HG02973 (cell line): ENCODE data around the gene ATP2B2.

Experiments used
- ATAC-seq: cut with Tn5 transposase; IDR thresholded peaks from one replicate; pipeline ENCODE4 v1.9.1; 2021; ENCODE audit warnings: moderate library complexity; ENCODE audit not compliant: unreplicated experiment

ATP2B2 gene

DNA sequence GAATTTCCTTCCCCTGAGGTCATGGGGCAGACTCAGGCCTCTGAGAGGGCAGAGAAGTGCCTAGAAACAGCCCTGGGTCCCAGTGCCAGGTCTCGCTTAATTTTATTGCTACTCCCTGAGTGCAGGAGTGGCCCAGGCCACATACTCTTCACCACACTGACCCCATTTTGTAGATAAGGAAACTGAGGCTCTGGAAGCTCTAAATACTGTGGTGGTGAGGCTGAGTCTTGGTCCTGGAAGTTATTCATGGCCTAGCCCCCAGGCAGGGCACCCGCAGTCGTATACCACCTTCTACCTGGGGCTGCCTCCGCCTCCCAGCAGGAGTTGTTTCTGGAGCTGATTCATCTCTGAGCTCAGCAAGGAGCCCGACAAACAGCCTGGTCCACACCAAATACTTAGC lies 9.8 kb downstream of the ATP2B2 start:
- ATAC-seq, result no peak

DNA sequence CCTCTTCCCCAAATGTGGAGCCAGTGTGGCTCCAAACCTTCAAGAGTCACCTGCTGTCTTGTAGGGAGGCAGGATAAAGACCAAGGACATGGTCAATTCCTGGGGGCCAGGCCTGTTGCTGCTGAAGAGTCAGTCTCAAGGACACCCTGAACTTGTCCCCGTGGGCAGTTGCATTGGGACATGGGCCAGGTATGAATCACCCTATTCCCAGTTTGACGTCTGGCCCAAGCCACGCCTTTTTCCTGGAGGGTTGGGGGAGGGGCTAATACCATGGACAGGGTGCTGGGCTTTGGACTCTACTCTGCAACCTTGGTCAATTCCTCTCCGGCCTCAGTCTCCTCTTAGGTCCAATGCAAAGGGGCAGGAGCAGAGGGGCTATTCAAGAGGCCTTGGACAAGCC lies 10.4 kb downstream of the ATP2B2 start:
- ATAC-seq, result no peak

DNA sequence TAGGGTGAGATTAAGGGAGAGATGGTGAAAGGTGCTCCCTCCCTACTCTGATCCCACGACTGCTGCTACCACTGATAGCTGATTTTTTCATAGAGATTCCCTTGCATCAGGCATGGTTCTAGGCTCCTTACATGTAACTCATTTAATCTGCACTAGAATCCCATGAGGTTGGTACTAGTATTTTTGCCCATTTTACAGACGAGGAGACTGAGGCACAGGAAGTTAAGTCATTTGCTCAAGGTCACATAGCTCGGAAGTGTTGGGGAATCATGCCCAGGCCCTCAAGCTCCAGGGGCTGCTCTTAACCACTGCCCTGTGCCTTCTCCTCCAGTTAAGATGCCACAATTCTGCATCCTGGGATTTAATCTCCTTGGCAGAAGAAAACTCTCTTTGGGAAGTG lies 11.2 kb downstream of the ATP2B2 start:
- no peak for ATAC-seq

DNA sequence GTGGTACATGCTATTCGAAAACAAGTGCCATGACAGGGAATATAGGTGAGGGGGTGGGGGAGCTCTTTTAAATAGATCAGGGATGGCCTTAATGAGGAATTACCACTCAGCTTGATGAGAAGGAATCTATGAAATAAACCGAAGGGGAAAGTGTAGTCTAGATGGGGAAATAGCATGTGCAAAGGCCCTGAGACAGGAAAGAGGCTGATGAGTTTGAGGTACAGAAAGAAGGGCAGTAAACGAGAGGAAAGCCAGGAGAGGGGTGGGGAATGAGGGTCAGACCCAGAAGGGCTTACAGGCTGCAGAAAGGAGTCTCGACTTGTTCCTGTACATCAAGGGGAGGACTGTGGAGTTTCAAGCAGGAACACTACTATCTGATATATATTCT lies 12.2 kb downstream of the ATP2B2 start:
- no peak for ATAC-seq

DNA sequence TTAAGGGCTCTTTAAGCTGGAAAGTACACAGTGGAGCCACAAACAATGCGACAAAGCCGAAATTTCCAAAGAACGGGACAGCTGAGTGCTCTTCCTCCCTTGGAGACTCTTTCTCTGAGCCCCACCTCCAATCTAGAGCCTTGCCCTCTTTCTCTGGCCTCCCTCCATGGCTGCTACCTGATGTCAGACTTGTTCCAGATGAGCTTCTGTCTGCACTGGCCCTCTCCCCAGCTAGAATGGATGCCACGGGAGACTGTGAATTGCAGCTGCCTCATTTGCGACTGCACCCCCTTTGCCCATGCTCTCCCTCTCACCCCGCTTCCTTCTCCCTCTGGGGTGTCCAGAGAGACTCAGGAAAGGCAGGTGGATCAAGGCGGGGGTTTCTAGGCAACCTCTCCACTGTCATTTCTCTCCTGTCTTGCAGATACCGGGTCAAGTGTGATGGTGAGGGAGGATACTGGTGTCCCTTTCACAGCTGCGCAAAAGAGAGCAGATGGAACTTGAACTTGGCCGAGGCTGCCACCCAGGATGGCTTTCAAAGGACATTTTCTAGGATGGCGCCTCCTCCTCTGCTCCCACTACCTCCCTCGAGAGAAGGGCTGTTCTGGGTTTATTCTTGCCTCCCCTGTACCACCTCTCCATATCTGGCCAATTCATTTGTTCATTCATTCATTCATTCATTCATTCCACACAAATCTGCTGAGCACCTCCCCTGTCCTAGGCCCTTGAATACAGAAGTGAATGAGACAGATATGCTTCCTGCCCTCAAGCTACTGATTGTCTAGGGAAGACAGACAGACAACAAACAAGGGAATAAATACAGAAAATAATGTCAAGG lies 12.8 kb downstream of the ATP2B2 start:
- ATAC-seq, result no peak

DNA sequence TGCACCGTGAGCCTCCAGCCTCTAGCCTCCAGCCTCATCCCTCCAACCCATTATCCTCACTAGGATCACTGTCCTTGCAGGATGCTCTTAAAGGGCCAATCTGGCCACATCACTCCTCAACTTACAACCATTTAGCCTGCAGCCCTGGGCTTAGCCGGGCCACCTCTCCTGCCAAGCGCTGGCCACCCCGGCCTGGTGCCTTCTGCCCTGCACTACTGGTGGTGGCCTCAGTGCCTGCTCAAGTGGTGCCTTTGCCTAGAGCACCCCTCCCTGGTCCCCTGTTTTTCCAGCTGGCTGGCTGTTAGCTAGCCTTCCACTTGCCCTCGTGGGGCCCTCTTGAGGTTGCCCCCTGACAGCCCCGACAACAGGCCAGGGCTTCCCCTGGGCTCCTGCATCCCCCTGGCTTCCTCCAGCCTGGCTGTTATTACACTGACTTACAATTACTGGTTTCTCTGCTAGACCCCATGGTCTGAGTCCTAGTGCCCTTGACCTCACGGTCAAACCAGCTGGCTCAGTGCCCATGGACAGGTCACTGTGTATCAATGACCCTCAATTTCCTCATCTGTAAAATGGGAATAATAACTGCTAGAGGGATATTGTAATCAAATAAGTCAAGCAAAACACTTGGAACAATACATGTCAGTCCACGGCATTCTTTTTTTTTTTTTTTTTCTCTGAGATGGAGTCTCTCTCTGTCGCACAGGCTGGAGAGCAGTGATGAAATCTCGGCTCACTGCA lies 15.5 kb downstream of the ATP2B2 start:
- no peak for ATAC-seq

DNA sequence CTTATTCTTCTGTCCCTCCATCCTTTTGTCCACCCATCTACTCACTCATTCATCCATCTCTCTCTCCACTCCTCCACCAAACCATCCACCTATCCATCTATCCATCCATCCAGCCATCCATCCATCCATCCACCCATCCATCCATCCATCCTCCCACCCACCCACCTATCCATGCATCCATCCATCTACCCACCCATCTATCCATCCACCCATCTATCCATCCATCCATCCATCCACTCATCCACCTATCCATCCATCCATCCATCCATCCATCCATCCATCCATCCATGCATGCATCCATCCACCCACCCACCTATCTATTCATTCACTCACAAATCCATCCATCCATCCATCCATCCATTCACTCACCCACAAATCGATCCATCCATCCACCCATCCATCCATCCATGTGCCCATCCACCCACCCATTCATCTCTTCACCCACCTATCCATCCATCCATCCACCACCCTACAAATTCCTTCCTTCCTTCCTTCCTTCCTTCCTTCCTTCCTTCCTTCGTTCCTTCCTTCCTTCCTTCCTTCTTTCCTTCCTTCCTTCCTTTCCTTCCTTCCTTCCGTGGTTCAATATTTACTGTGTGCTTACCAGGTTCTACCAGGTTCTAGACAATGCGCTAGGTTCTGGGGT lies 17.3 kb downstream of the ATP2B2 start:
- ATAC-seq, result no peak

DNA sequence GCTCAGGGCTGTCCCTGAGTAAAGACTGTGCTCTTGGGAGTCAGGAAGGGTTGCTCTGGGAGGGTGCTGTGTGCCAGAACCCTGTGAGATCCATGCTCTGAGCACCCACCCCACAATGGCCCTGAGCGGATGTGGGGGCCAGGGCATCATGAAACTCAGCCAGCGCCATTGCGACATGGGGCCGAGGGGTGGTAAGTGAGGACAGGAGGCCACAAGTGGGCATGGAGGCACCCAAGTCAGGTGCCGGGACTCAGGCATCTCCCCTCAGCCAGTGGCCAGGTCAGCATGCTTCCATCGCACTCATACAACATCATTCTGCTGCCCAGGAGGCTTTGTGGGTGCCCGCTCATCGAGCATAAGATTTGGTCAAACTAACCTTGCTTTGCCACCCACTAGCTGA lies 19.6 kb downstream of the ATP2B2 start:
- no peak for ATAC-seq

DNA sequence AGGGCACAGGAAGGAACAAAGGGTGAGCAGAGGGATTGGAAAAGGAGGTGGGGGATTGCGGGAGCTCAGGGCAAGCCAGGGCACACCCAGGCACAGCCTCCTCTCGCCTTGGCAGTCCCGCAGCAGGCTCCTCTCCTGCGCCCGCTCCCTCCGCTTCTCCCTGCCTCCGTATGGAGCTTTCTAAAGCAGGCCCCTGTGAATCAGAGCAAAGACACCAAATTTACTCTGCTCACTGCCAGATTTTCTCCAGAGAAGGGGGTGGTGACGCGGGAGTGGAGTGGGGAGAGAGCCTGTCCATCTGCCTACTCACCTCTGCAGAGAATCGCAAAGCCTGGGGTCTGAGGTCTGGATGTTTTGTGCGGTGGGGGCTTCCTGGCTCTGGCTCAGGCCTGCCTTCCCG lies 20.0 kb downstream of the ATP2B2 start:
- ATAC-seq, result no peak

DNA sequence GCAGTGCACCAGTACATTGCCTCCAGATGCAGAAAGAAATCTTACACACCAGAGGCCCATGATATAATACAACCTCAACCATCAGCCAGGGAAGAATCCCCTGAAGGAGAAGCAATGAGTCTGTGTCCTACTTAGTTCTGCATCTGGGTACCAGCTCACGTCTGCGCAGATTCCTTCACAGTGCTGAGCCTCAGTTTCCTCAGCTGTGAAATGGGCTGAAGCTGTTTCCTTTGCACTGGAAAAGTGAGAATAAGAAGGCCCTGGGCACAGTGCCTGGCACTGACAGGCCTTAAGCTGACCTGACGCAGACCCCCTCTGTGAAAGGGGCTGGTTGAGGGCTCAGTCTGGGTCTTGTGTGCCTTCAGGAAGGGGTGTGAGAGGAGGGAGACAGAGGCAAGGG lies 20.7 kb downstream of the ATP2B2 start:
- ATAC-seq, result no peak

DNA sequence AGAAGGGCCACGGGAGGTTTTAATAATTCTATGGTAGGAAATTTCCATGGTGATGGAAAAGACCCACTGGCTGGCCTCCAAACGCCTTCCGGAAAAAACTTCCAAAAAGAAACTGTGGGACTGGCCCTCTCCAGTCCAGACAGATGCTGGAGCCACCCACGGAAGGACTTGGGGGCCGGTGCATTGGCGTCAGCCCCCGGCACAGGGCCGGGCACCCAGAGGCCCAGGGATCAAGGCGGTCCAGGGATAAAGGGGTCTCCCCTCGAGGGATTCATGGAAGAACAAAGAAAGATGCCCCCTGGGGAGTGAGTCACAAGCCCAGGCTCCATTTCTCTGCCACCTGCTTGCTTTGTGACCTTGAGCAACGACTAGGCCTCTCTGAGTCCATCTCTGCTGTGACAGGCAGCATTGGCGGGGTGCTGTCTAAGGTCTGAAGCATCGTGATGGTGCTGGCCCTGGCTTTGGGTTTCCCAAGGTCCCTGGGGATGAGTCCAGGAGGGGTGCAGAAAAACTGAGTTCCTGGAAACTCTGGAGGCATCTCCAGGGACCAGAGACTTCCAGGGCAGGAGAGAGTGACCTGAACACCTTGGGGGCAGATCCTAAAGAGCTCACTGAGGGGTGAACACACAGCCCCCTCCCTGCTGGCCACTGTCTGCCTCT lies 21.6 kb downstream of the ATP2B2 start:
- no peak for ATAC-seq

DNA sequence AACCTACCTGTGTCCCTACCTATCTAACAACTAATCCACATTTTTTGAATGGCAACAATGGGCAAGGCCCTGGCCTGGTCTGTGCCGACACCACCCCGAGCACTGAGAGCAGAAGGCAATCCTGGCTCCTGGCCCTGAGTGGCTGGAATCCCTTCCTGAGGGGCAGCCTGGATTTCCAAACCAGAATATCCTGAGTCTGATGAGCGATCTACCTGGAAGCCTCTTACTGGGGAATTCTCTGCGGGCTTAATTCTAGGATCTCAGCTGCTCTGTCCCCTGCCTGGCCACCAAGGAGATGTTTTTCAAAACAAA lies 22.1 kb downstream of the ATP2B2 start:
- ATAC-seq, result no peak

DNA sequence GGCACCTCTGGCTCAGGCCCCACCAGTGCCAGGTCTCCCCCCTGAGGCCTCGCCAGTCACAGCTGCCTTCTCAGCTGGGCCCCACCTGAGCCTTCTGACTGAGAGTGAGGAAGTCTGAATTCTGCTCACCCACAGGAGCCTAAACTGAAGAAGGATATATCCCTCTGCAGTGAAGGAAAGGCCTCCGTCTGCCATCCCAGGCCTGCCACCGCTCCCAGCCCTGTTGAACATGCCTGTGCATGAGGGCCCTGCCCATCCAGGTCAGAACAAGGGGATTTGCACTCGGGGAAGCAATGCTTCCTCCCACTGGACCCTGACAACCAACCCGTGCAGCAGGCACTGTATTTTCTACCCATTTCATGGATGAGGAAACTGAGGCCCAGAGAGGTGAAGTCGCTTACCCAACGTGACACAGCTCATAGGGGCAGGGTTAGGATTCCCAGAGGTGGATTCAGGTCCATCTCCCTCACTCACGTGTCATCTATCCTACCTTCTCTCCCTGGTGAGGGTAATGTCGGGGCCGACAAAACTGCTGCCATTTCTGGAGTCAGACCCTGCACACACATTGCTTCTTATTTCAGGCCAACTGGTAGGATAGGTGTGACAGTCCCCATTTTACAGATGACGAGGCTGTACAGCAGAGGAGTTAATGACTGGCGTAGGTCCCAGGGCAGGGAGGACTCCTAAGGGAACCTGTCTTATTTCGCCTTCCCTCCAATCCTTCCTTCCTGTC lies 22.6 kb downstream of the ATP2B2 start:
- ATAC-seq, result no peak

DNA sequence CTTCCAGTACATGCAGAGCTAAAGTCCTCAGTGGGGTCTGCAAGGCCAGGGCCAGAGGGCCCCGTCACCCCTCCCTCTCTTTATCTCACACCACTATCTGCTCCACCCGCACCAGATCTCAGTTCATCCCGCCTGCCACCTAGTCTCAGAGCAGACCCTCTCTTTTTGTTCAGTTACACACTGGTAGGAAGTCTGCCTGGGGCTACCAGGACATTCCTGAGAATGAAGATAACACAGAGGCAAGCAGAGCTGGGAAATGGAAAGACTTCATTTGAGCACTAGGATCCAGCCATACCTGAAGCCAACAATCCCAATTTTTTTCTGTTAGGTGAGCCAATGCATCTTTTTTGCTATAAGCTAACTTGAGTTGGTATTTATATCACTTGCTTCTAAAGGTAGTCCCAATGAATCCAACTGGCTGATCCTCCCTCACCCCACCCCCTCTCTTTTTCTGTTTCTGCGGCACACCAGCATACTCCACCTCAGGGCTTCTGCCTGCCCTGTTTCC lies 24.5 kb downstream of the ATP2B2 start:
- no peak for ATAC-seq

DNA sequence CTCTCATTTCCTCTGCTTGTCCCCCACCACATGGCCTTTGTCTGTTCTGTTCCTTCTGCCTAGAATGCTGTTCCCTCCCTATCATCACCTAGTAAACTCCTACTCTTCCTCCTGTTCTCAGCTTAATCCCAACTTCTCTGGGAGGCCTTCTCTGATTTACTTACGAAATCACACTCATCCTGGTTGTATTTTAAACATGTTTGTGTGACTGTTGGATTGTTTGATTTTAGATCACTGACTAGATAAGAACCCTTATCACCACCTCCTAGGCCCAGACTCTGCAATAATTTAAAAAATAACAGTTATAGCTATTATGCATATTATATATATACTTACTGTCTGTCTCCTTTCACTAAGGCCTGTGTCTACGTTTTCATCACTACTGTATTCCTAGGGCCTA lies 26.1 kb downstream of the ATP2B2 start:
- ATAC-seq, result no peak

DNA sequence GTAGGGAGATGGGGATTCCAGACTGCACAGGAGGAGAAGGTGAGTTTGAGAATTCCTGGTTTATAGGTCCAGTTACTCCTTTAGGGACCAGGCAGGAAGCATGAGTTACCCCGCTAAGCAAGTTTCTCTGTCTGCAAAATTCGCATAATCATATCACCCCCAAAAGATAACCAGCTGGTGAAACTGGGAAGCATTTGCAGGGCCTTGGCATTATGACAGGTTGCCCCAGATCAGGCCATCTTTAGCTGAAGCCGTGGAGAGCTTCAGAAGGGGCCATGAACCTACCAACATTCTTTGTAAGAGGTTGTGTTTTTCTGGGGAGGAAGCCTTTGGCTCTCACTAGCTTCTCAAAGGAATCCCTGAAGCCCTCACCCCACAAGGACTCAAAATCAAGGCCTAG lies 29.4 kb downstream of the ATP2B2 start:
- no peak for ATAC-seq

DNA sequence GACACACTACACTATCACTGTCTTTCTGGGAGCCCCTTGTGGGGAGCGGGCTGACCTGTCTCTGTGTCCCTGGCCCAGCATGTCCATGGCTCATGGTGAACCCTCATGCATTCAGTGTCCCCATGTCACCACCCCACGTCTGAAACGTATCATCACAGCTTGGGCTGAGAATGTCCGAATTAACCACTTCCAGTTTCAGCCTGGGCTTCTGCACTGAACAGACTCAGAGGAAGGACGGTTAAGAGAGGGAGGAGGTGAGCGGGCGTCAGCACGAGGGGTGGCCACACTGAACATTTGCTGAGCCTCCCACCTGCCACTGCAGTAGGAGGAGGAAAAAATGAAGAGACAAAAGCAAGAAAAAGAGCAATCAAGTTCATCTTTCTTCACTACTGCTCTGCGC lies 30.5 kb downstream of the ATP2B2 start:
- ATAC-seq, result no peak

DNA sequence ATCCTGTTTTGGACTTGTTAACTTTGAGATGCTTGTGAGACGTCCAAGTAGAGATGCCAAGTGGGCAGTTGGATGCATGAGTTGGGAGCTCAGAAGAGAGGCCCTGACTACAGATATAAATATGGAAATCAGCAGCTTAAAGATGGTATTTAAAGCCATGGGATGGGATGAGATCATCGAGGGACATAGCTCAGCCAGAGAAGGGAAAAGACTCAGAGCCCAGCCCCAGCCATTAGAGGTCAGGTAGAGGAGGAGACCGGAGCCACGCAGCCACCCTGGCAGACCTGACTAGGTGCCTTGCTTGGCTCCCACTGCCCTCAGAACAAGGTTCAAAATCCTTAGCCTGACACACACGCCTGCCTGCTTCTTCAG lies 31.1 kb downstream of the ATP2B2 start:
- ATAC-seq, result no peak

DNA sequence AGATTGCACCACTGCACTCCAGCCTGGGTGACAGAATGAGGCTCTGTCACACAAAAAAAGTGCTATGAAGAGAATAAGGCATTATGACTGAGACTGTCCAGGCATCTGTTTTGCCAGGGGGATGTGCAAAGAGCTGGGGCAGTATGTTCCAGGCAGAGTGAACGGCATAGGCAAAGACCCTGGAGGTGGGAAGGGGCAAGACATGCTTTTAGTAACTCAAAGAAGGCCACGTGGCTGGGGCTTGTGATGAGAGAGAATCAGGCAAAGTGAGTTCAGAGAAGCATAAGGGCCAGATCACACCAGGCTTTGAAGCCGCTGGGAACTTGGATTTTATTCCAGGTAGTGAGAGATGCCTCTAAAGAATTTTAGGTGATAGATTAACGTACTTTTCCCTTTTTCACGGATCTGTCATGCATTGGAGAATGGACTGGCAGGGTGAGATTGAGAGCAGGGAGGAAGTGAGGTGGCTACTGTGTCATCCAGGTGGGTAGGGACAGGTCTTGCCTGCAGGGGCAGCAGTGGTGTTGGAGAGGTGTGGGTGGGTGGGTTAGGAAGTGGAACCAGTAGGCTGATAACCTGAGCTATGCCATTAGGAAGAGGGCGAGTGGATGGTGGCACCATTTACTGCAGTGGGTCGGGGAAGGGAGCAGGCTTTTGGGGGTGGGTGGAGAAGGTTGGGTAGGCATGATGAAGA lies 31.7 kb downstream of the ATP2B2 start:
- no peak for ATAC-seq

DNA sequence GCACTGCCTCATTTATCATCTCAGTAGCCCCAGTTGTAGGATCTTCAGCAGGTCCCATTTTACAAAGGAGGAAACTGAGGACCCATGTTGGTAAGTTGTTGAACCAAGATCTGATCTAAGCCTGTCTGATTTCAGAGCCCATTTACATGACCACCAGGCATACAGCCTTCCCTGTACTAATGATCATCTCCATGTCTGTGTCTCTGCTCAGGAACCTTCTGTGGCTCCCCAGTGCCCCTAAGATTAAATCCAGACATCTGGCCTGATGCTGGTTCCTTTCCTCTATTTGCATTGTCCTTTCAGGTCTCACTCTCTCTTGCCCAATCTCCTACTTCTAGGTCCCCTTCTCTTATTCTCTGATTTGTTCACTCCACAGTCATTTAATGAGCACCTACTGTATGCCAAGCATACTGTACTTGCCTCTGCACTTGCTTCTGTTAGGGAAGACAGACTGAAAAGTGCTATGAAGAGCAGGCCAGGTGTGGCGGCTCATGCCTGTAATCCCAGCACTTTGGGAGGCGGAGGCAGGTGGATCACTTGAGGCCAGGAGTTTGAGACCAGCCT lies 32.4 kb downstream of the ATP2B2 start:
- ATAC-seq, result no peak
